Sigmoid colon (tissue), 4 donors: ENCODE measurements around the gene ZBTB9.

Experiments
- CTCF ChIP-seq, 4 experiments: fragments of 450-650 bp in 3 of 4; fragments of 200-600 bp in 1 of 4; IDR thresholded peaks; one replicate each; pipeline ENCODE4 v1.5.1; 2016 to 2019; ENCODE audit warnings: antibody characterized with exemption in 4 of 4, mild to moderate bottlenecking in 3 of 4, moderate library complexity in 2 of 4
- EP300 ChIP-seq, 4 donors: sonication (generic); formaldehyde crosslinking; IDR thresholded peaks; one replicate each; pipeline ENCODE4 v1.6.1; 2017; ENCODE audit warnings: antibody characterized with exemption in 4 of 4
- POLR2A ChIP-seq, 2 donors: fragments of 450-650 bp; IDR thresholded peaks; one replicate each; pipeline ENCODE4 v1.6.1; 2016; ENCODE audit warnings: antibody characterized with exemption in 2 of 2, mild to moderate bottlenecking in 2 of 2, moderate library complexity in 2 of 2
- POLR2AphosphoS5 ChIP-seq, 4 donors: sonication (generic); formaldehyde crosslinking; IDR thresholded peaks; one replicate each; pipeline ENCODE4 v1.6.1; 2017; ENCODE audit warnings: antibody characterized with exemption in 4 of 4

- no peak for TF ChIP-seq POLR2AphosphoS5 (IDR thresholded peaks at IDR 0.05)
- no peak for TF ChIP-seq CTCF (IDR thresholded peaks at IDR 0.05)
- no peak for TF ChIP-seq POLR2A (IDR thresholded peaks at IDR 0.05)
- TF ChIP-seq EP300 (IDR thresholded peaks at IDR 0.05) = no peak
Measured at GRCh38 chr6:33442283-33442682, 12.1 kb upstream of the ZBTB9 start.
